SW 1271 (cell line): ENCODE data around the gene CST9.

Experiments
- DNase-seq, 2 experiments: peaks; one replicate each; lab custom pipeline; 2025; lab: John Stamatoyannopoulos, UW

Gene CST9, protein sequence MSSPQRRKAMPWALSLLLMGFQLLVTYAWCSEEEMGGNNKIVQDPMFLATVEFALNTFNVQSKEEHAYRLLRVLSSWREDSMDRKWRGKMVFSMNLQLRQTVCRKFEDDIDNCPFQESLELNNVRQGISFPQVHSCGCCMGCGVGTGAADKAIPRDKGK

DNA sequence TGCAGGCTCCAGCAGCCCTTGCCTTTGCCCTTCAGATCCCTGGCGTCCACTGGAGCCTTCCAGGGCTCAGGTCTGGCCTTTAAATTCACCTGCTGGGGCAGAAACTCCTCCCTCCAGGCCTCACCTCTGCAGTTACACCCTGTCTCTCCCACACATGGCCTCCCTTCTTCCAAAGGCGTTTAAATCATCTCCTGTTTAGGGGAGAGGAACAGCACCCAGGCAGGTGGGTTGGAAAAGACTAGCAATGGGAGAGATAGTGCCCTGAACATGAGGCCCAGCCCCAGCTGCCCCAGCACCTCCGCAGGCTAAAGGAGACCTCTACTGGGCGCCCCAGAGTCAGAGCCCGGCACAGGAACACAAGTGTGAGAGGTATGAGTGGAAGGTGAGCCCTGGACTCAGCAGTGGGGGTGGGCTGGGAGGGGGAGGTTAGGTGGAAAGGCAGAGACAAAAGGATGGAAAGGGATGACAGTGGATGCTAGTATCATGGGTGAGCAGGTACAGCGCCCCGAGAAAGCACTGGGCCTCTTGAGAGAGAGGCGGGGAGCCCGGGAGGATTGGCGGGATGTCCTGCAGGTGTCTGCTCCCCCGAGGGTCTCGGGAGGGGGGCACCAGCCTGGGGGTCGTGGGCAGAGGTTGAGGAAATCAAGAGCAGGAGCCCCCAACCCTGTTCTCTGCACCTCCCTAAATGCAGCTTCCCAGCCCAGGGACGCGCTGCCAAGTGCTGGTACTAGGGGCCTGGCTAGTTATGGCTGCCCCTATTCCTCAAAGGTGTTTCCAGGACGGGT, at the start of gene CST9:
Gene CST9 (minus strand): TSS at position 51 of the 785 bp plus-strand sequence. CDS start 53 bp downstream, outside the sequence.
- no peak for DNase-seq

DNA sequence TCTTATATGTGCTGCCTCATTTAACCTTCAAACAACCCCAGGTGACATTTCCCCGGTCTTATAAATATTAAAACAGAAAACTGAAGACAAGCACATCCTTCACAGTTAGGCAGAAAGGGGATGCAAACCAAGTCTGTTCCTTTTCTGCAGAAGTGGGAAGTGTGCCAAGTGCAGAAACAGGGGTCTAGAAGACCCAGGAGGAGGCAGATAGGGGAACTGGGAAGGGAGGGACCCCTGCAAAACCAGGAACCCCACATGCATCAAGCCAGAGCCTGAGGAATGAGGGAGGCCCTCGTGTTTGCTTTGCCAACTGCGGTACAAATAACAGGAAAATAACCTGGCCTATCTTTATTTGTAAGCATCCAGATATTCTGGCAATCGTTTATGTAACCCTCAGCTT, 49.0 kb upstream of the CST9 start:
- no peak for DNase-seq

DNA sequence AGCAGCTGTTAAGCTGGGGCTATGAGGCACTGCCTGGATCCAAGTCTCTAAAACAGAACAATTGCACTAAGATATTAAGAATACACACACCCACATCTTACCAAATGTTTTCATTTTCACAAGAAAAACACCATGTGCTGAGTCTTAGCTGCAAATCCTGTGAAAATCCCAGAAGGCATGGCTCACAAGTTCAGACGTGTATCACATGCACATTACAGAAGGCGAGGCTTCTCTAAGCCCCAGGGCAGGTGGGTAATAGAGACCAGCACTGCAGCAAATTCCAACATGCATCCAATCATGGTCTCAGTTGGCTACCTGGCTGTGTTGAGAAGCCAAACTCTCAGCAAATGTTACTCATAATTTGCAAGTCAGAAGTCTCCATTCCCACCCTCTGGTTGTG, 48.3 kb upstream of the CST9 start:
- DNase-seq = no peak

DNA sequence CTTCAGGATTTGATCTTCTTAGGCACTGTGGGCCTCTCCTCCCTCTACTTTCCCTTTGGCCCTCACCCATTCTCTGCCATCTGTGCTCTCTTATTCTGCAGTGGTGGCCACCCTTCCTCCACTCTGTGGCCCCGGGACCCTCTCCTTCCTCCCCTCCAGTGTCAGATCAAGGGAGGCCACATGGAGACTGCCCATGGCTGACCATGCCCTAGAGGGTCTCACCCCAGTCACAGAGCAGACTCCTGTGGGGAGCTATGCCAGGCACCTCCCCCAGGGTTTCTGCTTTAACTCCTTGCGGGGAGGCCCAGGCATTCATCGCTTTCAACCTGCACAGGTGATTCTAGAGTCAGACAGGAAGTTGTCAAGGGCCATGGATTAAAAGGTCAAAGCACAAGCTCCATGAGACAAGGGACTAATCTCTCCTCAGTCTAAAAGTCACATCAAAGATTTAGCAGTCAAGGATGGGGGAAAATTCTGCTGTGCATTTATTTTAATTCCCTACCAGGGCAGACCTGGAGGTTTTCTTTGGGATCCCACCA, 47.8 kb upstream of the CST9 start:
- DNase-seq = no peak

DNA sequence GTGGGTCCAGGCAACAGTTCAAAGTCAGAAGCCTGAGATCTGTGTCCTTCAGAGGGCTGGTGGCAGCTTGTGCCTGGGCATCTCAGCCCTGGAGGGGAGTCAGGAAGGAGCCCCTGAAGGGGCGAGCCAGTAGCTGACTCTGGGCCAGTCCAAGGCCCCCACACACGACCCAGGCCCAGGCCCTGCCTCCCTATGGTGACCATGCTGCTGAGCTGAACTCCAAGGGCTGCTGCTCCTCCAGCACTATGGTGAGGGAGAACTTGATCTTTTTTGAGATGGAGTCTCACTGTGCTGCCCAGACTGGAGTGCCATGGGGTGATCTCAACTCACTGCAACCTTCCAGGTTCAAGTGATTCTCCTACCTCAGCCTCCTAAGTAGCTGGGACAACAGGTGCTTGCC, 47.2 kb upstream of the CST9 start:
- DNase-seq = no peak

DNA sequence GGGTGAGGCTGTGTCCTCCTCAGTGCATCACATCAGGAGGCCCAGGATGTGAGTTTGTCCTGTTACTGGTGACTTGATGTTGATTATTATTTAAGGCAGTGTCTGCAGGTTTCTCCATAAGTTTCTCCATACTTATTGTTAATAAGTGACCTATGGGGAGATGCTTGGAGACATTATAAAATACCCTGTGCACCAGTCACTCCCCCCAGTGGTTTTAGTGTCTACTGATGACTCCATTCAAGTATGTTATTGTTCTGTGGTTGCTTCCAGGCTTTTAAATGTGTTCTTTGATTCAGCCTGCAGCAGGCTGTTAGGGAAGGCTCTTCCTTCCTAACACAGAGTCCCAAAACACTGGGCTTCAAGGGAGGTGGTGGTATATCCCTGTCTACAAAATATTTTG, 46.7 kb upstream of the CST9 start:
- DNase-seq = no peak

DNA sequence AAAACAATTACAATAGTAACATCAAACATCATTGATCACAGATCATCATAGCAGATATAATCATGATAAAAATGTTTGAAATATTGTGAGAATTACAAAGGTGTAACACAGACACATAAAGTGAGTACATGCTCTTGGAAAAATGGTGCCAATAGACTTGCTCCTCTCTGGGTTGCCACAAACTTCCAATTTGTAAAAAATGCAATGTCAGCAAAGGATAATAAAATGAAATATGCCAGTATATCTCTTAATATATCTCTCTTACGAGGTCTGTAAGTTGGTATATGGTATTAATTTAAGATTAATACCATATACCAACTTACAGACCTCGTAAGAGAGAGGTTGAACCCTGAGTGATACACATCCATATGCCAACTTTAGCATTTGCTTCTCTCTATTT, 45.4 kb upstream of the CST9 start:
- DNase-seq = no peak

DNA sequence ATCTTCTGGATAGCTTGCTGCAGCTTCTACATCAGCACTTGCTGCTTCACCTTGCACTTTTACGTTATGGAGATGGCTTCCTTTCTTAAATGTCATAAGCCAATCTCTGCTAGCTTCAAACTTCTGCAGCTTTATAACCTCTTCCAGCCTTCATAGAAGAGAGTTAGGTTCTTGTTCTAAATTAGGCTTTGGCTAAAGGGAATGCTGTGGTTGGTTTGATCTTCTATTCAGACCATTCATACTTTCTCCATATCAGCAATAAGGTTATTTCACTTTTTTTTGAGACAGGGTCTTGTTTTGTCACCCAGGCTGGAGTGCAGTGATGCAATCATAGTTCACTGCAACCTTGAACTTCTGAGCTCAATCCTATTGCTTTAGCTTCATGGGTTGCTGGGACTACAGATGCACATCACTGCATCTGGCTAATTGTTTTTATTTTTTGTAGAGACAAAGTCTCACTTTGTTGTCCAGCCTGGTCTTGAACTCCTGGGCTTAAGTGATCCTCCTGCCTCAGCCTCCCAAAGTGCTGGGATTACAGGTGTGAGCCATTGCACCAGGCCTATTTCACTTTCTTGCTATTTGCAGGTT, 44.2 kb upstream of the CST9 start:
- no peak for DNase-seq

DNA sequence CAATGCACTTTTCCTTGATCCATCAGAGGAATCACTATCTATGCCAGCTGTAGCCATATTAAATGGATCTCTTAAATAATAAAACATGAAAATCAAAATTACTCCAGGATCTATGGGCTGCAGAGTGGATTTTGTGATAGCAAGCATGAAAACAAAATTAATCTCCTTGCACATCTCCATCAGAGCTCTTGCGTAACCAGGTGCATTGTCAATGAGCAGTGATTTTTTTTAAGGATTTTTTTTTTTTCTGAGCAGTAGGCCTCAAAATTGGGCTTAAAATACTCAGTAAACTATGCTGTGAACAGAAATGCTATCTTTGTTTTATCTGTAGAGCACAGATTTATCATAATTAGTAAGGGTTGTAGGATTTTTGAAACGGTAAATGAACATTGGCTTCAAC, 43.5 kb upstream of the CST9 start:
- DNase-seq = no peak

DNA sequence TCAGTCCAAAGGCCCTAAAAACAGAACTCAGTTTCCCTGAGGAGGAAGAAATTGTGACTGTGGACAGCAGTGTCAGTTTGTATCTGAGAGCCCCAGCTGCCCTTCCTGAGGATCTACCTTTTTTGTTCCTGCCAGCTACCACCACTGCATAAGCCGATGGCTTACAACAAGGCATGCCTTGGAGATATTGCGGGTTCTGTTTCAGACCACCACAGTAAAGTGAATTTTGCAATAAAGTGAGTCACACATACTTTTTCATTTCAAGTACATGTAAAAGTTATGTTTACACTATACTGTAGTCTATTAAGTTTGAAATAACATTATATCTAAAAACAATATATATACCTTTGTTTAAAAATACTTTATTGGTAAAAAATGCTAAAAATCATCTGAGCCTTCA, 41.6 kb upstream of the CST9 start:
- DNase-seq = no peak

DNA sequence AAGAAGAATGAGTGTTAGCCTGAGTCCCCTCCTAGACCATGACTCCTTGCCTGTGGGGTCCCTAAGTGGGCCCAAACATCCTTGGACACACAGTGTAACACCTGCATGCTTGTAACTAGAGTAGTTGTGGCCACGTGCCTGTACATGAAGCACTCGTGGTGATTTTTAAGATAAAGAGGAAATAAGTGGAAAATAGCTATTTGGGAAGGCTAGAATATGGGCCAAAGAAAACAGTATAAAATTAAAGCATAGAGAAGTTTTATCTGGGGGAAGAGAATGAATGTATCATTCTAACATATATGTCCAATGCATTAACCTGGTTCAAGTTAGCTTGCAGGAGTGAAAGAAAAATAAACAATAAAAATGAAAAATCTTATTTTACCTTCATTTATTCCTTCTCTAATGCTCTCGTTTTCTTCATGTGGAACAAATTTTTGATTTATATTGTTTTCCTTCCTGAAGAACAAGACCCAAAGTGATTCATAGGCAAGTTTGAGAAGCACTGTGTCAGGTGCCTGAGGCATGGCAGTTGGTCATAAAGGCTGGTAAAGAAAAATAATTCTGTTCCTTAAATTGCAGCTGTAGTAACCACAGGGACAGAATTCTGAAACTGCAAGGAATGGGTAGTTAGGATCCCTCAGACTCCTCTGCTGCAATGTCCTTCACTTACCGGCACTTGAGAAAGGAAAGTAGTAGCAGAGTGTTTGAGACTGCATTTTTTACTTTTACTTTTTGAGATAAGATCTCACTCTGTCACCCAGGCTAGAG, 40.6 kb upstream of the CST9 start:
- no peak for DNase-seq

DNA sequence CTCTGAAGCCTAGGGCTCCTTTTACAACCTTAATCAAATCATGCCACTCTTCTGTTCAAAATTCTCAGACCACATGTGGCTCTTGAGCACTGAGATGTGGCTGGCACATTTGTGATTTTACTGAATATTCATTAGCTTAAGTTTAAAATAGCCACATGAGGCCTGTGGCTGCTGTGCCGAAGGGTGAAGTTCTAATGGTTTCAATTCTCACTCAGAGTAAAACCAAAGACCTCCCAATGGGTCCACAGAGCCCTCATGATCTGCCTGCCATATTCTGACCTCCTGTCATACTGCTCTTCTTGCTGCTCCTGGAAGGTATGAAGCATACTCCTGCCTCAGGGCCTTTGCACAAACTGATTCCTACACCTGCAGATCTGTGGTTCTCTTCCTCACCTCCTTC, 39.9 kb upstream of the CST9 start:
- DNase-seq = no peak

DNA sequence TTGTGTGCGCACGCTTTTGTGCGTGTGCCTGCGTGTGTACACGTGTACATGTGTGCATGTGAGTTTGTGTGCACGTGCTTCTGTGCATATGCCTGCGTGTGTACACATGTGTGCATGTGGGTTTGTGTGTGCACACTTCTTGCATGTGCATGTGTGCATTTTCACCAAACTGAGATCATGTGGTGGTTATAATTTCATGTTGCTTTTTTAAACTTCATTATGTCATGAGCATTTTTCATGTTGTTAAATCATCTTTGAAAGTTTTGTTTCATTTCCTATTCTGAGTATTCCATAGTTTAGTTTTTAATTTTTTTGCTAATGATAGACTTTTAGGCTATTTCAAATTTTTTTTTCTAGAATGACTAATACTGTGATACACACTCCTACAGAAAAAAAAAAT, 38.4 kb upstream of the CST9 start:
- DNase-seq = no peak

DNA sequence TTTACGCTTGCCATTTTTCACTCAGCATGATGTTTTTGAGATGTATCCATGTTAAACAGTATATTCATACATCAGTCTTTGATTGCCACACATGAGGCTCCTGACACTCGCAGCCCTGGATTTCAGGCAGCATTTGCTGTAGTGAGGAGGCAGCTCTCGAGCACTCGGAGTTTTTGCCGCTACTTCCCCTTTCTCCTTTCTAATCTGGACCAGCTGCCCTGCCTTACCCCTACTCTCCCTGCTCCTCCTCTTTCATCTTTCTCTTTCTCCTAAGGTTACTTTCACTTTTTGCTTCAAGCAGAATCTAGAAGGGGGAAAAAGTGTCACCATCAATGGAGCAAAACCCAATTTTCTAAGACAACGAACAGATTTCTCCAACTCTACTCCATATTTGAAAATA, 37.9 kb upstream of the CST9 start:
- no peak for DNase-seq

DNA sequence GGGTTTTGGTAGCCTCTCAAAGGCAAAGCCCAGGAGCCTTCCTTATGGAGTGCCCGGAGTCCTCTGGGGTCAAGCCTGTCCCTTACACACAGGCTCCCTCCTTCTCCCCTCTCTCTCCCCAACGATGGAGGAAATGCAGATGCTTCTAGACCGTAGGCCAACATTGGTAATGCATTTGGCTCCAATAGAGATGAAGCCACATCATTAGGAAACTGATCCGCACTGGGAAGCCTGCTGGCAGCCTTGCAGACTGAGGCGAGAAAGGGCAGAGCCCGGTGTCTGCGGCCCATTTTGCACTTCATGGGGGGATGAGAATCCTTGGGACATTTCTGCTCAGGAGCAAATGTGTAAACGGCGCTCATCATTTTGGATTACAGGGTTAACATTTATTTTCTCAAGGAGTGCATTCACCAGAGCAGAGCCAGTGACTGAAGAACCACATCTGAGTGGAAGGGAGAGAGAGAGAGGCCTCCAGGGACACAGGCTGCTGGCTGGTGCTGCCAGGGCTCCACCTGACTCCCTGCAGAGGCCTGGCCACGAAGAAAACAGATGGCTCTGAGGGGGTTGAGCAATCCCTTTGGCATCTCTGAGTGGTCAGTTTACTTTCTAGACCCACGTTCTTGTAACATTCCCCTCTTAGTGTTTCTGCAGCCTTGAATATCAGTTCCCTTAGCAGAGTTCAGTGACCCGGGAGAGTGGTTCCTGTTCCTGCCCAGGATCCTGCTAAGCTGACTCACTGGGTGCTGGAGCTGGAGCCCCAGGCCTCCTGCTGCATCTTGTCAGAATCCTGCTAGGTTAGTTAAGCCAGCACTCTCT, 36.4 kb upstream of the CST9 start:
- peak in 1 of 2 experiments; percentile 37 for DNase-seq

DNA sequence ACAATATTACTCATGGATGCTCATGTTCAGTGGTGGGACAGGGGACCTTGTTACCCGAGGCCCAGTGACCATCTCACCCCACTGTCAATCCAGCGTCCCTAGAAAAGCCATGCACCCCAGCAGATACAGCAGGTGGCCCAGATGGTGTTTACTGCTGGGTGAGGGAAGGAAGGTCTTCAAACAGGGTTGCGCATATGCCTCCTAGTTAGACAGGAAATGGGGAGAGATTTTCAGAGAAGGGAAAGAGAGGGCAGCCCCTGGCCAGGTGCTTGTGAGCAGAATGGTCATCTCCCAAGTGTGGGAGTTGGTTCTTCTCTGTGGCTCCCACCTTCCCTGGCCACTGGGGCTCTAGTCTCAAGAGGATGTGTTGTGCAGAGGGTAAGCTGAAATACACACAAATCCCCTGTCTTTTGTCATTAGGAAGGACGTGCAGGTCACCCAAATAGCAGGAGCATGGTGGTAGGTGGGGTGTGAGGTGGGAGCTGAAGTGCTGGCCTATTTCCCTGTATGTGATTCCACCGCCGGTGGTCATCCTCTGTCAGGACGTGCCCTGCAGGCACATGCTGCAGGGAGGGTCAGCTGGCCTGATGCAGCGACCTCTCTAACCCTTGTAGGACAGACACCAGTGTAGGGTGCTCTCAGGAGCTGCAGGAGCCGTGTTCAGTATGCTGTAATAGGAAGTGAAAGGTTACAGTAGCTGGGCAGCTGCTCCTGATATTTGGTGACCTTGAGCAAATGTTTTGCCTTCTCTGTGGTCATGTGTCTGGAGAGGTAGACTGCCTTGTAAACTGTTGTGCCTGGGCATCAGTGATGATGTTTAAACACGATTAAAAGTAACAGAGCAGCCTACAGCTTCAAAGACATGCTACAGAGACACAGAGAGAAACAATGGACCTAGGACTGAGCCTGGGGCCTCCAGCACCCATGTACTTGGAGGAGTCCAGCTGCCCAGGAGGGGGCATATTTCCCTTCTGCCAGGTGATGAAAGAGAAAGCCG, 35.3 kb upstream of the CST9 start:
- DNase-seq = no peak

DNA sequence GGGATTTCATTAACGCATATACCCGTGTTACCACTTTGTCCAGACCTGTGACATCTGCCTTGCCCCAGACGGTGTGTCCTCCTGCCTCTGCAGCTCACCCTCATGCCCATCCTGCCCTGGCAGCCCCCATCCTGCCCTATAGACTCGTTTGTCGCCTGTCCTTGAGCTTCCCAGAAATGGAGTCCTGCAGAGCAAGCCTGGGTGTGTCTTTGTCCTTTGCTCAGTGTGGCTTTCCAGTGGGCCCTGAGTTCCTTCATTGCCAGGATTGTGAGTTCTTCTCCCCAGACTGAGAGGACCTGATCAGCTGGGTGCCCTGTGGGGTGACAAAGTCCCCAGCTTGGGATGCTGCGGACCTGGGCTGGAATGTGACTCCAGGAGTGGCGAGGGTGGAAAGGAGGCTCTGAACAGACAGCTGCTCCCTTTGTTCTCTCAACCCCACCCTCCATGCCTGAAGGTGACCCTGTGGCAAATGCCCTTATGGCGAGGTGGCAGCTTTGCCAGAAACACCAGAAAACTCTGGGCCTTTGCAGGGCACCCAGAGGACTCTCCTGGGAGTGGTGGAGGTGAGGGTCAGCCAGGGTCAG, 34.4 kb upstream of the CST9 start:
- DNase-seq = no peak

DNA sequence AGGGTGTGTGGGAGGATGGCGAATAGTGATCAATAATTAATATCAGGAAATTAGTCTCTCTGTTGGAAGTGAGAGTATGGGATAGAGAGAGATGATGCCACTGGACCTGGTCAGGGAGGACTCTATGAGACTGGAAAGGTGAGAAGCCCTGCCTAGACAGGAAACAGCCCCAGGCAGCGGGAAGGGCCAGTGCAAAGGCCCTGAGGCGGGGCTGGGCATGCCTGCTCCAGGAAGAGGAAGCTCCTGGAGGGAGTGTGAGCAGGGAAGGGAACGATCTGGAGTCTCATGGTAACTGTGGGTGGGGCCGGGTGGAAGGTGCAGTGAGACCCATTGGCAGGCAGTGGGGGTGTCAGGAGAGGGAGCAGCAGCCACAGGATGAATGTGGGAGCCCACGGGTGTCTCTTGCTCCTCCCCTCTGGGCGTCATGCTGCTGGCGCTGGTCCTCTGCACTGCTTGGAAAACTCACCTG, 33.8 kb upstream of the CST9 start:
- no peak for DNase-seq

DNA sequence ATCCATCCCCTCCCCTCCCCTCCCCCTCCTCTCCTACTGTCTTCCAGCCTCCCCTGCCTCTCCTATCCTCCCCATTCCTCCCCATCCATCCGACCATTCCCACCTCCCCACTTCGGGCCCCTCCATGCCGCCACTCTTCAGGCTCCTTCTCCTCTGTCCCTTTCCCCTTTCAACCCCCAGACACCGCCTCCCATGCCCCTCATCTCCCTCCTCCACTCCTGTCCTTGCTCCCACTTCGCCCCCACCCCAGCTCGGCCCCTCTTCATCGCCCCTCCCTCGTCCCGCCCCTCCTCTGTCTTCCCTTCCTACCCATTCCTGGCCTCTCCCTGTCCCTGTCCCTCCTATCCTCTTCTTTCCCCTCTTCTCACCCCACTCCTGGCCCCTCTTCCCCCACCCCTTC, 32.6 kb upstream of the CST9 start:
- no peak for DNase-seq
